Activated CD4-positive, alpha-beta T cell treated with anti-CD3 and anti-CD28 coated beads, Interleukin-2, Interleukin-6, amounts not matched to agents 100 ng/mL and 50 ng/mL, durations not matched to agents 16 hours and 8 hours (primary cell): ENCODE measurements around the gene DYNC1LI1.

Source experiments
- DNase-seq: peaks from one replicate; pipeline ENCODE4 v3.0.0-alpha.2; 2020

The DYNC1LI1 gene

DNA sequence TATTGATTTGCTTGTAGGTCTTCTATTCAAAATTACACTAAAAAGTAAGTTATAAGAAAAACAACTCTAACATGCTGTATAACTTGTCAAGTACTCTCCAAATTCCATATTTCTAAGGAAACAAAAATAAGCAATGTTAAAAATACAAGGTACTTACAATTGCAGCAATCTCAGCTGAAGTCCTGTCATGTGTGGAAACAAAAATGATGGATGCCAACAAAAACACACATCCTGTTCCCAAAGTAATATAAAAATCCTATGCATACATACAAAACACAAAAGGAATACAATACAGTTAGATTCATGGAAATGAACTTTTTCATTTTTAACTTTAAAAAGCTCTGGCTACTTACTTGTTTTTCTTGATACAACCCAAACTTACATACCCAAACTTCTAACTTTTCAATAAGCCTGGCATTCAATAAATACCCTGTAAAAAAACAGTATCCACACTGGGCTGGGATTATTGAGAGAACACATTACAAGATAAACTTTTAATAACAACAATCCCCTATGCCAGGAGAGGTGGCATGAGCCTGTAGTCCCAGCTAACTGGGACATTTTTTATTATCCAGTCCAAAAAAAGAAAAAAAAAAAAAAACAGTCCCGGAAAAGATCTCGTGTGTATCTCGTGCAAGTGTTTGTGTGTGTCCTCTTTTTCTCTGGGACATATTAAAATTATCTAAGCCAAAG lies 82.7 kb downstream of the DYNC1LI1 start:
- no peak for DNase-seq

DNA sequence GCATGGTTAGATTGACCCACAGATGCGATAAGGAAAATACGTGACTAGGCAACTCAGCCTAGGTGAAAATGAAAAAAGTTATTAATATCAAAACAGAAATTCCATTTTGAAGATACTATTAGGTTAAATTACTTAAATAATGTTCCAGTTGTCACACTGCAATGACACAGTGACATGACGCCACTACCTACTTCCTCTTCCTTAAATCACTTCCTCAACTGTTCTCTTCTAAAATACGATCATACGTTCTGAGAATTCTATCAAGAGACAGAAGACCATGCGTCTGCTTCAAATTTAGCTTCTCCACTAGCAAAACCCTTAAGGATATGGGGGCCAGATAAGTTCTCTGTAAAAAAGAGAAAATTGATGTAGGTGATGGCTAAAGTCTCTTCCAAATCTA lies 86.2 kb downstream of the DYNC1LI1 start:
- no peak for DNase-seq

DNA sequence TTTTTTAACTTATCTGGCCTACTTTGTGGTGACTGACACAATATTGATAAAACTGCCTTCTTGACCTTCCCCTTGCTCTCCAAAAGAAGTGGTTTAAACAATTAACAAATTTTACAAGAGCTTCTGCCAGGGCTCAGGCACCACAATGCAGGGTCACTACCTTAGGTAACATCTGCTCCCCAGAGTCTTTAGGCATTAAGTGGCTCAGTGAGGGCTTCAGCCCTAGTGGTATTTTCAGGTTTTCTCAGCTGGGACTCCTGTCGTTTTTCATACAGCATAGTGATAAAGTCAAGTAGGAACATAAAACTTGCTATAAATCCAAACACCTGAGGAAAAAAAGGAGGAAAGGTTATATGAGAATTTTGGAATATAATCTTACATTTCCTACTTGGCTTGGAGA lies 86.9 kb downstream of the DYNC1LI1 start:
- DNase-seq: no peak

GRCh38 chr3:32482693-32483092 lies 88.0 kb downstream of the DYNC1LI1 start:
- DNase-seq: no peak

DNA sequence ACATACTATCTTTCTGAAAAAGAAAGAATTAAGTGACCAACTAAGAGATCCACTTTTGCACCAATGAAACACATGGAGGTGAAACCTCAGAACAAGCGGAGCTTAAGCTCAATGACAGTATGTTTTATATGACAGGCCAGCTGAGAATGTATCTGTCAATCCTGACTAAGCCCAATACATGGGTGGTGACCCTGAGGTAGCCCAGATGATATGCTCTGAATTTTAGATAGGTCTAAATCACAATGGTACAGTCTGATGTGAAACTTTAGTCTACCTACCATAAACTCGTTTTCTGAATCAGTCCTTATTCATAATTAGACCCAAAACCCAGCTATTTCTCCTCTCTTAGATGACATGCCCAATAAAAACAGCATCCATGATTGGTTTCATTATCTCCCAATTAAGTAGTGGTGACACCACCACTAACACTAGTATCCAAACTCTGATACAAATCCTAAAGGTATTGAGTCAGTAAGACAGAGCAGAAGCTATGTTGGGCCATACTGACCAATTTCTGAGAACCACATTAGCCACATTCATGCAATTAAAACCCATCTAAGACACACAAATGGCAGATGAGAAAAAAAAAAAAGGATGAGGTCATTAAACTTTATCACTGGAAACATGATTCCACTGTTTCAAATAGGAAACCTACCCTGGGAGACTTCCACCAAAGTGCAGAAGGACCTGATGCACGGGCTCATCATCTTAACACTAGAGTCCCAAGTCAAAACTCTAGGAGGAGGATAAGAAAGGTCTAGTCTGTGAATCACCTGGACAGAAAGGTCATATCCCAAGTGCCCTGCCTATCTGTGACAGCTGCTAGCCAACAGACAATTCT lies 88.6 kb downstream of the DYNC1LI1 start:
- no peak for DNase-seq

GRCh38 chr3:32480604-32481003 lies 90.1 kb downstream of the DYNC1LI1 start:
- no peak for DNase-seq
